GM12801 (cell line): ENCODE results near the gene ARR3.

Experiments
- TF ChIP-seq, protein P1 (sequence below): IDR thresholded peaks from one replicate; pipeline ENCODE4 v1.5.1; 2011; ENCODE audit warnings: control low read depth; ENCODE audit not compliant: insufficient read length; ENCODE audit errors: extremely low read depth

Gene ARR3

DNA sequence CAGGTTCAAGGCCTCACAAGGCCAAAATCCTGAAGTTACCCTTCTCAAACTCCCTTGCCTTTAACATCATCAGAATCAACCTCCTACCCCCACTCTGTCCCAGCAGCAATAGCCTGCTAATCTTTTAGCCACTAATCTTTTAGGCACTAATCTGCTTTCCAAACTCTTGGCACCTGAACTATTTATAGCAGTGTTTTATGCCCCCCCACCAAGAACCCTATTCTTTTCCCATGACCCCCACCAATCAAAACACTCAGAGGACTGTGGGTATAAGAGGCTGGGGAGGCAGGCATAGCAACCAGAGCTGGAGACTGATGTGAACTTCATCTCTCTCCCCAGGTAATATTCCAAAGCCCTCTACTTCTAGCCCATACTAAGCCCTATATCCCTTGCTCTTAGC is at the start of gene ARR3:
Gene ARR3, plus strand, starts transcription at position 301 of the 400 bp plus-strand sequence. CDS start 1,052 bp downstream, outside the sequence.
- TF ChIP-seq, protein P1, sequence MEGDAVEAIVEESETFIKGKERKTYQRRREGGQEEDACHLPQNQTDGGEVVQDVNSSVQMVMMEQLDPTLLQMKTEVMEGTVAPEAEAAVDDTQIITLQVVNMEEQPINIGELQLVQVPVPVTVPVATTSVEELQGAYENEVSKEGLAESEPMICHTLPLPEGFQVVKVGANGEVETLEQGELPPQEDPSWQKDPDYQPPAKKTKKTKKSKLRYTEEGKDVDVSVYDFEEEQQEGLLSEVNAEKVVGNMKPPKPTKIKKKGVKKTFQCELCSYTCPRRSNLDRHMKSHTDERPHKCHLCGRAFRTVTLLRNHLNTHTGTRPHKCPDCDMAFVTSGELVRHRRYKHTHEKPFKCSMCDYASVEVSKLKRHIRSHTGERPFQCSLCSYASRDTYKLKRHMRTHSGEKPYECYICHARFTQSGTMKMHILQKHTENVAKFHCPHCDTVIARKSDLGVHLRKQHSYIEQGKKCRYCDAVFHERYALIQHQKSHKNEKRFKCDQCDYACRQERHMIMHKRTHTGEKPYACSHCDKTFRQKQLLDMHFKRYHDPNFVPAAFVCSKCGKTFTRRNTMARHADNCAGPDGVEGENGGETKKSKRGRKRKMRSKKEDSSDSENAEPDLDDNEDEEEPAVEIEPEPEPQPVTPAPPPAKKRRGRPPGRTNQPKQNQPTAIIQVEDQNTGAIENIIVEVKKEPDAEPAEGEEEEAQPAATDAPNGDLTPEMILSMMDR = no peak

GRCh38 chrX:70219938-70220764 is 48.0 kb upstream of the ARR3 start:
- TF ChIP-seq, protein P1 = no peak

- TF ChIP-seq, protein P1 = no peak
Observed at GRCh38 chrX:70226048-70226447, 42.1 kb upstream of the ARR3 start.

DNA sequence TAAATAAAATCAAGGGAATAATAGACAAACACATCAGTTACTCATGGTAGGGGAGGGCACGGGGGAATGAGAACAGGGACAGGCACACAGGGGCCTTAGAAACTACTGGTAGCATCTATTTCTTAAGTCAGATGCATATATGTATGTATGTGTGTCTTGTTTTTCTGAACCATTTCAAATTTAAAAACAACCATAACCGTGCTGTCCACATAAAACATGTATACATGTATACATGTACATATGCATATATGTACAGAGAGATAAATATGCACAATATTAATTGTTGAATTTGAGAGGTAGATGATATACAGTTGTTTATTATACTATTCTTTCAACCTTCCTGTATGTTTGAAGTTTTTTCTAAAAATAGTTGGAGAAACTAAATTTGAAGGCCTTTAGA is 41.4 kb upstream of the ARR3 start:
- TF ChIP-seq, protein P1 = no peak

GRCh38 chrX:70231666-70232065 is 36.5 kb upstream of the ARR3 start:
- TF ChIP-seq, protein P1 = no peak

- TF ChIP-seq, protein P1 = no peak
Observed at GRCh38 chrX:70234355-70234754, 33.8 kb upstream of the ARR3 start, which contains the start of gene AWAT1. Gene AWAT1 (plus strand): TSS chrX:70234655. CDS start chrX:70234696, 41 bp downstream.

DNA sequence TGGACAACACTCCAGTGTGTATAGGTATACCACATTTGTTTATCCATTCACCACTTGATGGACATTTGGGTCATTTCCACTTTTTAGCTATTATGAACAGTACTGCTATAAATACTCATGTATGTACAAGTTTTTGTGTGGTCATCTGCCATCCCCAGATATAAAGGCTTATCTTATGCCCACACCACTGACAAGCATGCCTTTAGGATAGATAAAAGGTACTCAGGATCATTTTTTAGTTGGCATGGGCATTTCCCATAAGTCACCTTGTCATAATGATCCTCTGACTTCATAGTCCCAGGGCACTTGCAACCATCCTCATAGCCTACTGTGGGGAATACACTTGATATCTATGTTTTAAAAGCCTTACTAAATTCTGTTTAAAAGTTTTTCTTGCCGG is 27.4 kb upstream of the ARR3 start:
- TF ChIP-seq, protein P1 = no peak
